OCI-LY1 (cell line): ENCODE measurements around the gene PRKCB.

Experiments used
- EZH2 ChIP-seq: fragments of 200-600 bp; sonication (generic), shearing (Covaris generic); IDR thresholded peaks from 2 replicates; pipeline ENCODE4 v1.8.0; 2017; ENCODE audit warnings: borderline replicate concordance, mixed run types, mild to moderate bottlenecking, antibody characterized with exemption, low read length, moderate library complexity, mixed read lengths
- TF ChIP-seq, protein P1 (sequence below): fragments of 200-600 bp; sonication (generic), shearing (Covaris generic); IDR thresholded peaks from 2 replicates; pipeline ENCODE4 v1.5.1; 2017; ENCODE audit warnings: mild to moderate bottlenecking, antibody characterized with exemption, low read length, moderate library complexity, mixed read lengths

DNA sequence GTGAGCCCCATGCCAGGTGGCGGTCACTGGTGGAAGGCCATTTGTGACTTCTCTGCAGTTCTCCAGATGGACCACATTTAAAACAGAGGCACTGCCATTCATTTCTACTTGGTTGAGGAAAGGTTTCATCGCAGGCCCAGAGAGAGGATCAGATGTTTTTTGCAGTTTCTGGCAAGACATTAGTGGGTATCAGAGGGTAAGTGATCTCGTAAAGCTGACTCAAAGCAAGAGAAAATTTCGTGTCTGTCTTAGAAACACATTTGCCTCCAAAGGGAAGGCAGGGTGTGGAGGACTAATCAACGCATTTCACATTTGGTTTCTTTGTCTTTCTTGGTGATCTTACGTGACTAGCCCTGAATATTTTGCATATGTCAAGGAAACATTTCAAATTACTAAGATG is 81.8 kb downstream of the PRKCB start:
- TF ChIP-seq EZH2: no peak
- TF ChIP-seq, protein P1, sequence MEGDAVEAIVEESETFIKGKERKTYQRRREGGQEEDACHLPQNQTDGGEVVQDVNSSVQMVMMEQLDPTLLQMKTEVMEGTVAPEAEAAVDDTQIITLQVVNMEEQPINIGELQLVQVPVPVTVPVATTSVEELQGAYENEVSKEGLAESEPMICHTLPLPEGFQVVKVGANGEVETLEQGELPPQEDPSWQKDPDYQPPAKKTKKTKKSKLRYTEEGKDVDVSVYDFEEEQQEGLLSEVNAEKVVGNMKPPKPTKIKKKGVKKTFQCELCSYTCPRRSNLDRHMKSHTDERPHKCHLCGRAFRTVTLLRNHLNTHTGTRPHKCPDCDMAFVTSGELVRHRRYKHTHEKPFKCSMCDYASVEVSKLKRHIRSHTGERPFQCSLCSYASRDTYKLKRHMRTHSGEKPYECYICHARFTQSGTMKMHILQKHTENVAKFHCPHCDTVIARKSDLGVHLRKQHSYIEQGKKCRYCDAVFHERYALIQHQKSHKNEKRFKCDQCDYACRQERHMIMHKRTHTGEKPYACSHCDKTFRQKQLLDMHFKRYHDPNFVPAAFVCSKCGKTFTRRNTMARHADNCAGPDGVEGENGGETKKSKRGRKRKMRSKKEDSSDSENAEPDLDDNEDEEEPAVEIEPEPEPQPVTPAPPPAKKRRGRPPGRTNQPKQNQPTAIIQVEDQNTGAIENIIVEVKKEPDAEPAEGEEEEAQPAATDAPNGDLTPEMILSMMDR: no peak
